Progenitor cell of endocrine pancreas (in vitro differentiated cells): ENCODE results near the gene MUC22. TPM values are rescaled to one million over a fixed set of nuclear protein-coding genes. Genes with fewer than 3 reads are reported as not detected.
"Not testable (repeated sequence)": the region's sequence is repeated elsewhere in the genome, so short reads cannot be mapped to it uniquely, and the experiment has no call there.

ENCODE experiments used
- DNase-seq: peaks from one replicate; pipeline ENCODE4 v3.0.0; 2021; ENCODE audit warnings: low spot score; ENCODE audit not compliant: unreplicated experiment
- H3K27ac Mint-ChIP-seq: 2 replicates; pipeline ENCODE4 v1.8.0; 2021; ENCODE audit warnings: mild to moderate bottlenecking, moderate library complexity, mixed read lengths
- H3K27me3 Mint-ChIP-seq: 2 replicates; pipeline ENCODE4 v1.8.0; 2021; ENCODE audit warnings: mixed read lengths
- H3K36me3 Mint-ChIP-seq: 2 replicates; pipeline ENCODE4 v1.8.0; 2022; ENCODE audit warnings: mixed read lengths; ENCODE audit not compliant: insufficient read depth
- H3K4me1 Mint-ChIP-seq: 2 replicates; pipeline ENCODE4 v1.8.0; 2021; ENCODE audit warnings: low read depth, mixed read lengths
- H3K4me3 Mint-ChIP-seq: 2 replicates; pipeline ENCODE4 v1.8.0; 2021; ENCODE audit warnings: low read depth, mild to moderate bottlenecking, moderate library complexity, mixed read lengths
- H3K9me3 Mint-ChIP-seq: 2 replicates; pipeline ENCODE4 v1.8.0; 2021; ENCODE audit warnings: low read depth, mixed read lengths
- total RNA-seq: library from RNA; stranded (reverse); gene quantifications from 2 replicates; pipeline ENCODE4 v1.2.1, GENCODE V29; 2021
- TF ChIP-seq, protein P1 (sequence below): fragments of 200-600 bp; sonication (generic); IDR thresholded peaks from one replicate; pipeline ENCODE4 v1.5.0; 2021; ENCODE audit warnings: antibody characterized with exemption, mild to moderate bottlenecking; ENCODE audit not compliant: unreplicated experiment

Gene MUC22
- total RNA-seq, 1 donor from 2014 or later, result not detected

DNA sequence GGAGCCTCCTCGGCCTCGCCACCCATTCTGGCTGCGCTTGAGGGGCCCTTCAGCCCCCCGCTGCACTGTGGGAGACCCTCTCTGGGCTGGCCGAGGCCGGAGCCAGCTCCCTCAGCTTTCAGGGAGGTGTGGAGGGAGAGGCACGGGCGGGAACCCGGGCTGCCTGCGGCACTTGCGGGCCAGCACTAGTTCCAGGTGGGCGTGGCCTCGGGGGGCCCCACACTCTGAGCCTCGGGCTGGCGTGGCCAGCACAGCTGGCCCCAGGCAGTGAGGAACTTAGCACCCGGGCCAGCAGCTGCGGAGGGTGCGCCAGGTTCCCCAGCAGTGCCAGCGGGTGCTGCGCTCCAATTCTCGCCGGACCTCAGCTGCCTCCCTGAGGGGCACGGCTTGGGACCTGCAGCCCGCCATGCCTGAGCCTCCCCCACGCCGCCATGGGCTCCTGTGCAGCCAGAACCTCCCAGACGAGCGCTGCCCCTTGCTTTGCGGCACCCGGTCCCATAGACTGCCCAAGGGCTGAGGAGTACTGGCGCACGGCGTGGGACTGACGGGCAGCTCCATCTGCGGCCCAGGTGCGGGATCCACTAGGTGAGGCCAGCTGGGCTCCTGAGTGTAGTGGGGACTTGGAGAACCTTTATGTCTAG is 6.5 kb downstream of the MUC22 start:
- peaks cover 21% of the 10 kb centered on the region for H3K27me3 Mint-ChIP-seq
- peaks cover 13% of the 10 kb centered on the region for H3K9me3 Mint-ChIP-seq
- no peak overlapping the region for H3K27ac Mint-ChIP-seq
- TF ChIP-seq, protein P1, sequence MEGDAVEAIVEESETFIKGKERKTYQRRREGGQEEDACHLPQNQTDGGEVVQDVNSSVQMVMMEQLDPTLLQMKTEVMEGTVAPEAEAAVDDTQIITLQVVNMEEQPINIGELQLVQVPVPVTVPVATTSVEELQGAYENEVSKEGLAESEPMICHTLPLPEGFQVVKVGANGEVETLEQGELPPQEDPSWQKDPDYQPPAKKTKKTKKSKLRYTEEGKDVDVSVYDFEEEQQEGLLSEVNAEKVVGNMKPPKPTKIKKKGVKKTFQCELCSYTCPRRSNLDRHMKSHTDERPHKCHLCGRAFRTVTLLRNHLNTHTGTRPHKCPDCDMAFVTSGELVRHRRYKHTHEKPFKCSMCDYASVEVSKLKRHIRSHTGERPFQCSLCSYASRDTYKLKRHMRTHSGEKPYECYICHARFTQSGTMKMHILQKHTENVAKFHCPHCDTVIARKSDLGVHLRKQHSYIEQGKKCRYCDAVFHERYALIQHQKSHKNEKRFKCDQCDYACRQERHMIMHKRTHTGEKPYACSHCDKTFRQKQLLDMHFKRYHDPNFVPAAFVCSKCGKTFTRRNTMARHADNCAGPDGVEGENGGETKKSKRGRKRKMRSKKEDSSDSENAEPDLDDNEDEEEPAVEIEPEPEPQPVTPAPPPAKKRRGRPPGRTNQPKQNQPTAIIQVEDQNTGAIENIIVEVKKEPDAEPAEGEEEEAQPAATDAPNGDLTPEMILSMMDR, result no peak
- H3K36me3 Mint-ChIP-seq, result no peaks in the 10 kb centered on the region
- H3K4me3 Mint-ChIP-seq, result no peak overlapping the region
- DNase-seq, result no peak
- H3K4me1 Mint-ChIP-seq, result peaks cover 2% of the 10 kb centered on the region

DNA sequence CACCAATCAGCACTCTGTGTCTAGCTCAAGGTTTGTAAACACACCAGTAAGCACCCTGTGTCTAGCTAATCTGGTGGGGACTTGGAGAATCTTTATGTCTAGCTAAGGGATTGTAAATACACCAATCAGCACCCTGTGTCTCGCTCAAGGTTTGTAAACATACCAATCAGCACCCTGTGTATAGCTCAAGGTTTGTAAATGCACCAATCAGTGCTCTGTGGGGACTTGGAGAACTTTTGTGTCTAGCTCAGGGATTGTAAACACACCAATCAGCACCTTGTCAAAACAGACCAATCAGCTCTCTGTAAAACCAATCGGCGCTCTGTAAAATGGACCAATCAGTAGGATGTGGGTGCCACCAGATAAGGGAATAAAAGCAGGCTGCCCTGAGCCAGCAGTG is 7.2 kb downstream of the MUC22 start:
- not testable (repeated sequence) for H3K4me3 Mint-ChIP-seq

DNA sequence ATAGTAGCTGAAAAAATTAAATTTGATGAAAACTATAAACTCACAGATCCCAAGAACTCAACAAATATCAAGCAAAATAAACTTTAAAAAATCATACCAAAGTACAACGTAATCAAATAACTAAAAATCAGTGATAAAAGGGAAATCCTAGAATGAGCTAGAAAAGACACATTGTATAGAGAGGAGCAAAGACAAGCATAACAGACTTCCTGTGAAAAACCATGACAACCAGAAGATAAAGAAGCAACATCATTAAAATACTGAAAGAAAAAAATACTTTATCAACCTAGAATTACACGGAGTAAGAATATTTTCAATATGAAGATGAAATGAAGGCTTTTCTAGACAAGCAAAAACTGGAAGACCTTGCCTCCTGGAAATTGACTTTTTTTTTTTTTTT is 9.8 kb downstream of the MUC22 start:
- Mint-ChIP-seq H3K9me3 (peaks cover 13% of the 10 kb centered on the region), H3K36me3 (no peaks in the 10 kb centered on the region), H3K4me1 (peaks cover 2% of the 10 kb centered on the region), H3K27me3 (peaks cover 22% of the 10 kb centered on the region), H3K27ac (no peak overlapping the region), H3K4me3 (peak overlapping the region; percentile 42)
- no peak for DNase-seq
- TF ChIP-seq, protein P1, result no peak

More for the DNA sequence above, 7.2 kb downstream of the MUC22 start:
- H3K27ac Mint-ChIP-seq, DNase-seq, H3K4me1 Mint-ChIP-seq, H3K36me3 Mint-ChIP-seq: not testable (repeated sequence)
- H3K9me3 Mint-ChIP-seq, result peaks cover 13% of the 10 kb centered on the region
- H3K27me3 Mint-ChIP-seq, result peaks cover 18% of the 10 kb centered on the region

DNA sequence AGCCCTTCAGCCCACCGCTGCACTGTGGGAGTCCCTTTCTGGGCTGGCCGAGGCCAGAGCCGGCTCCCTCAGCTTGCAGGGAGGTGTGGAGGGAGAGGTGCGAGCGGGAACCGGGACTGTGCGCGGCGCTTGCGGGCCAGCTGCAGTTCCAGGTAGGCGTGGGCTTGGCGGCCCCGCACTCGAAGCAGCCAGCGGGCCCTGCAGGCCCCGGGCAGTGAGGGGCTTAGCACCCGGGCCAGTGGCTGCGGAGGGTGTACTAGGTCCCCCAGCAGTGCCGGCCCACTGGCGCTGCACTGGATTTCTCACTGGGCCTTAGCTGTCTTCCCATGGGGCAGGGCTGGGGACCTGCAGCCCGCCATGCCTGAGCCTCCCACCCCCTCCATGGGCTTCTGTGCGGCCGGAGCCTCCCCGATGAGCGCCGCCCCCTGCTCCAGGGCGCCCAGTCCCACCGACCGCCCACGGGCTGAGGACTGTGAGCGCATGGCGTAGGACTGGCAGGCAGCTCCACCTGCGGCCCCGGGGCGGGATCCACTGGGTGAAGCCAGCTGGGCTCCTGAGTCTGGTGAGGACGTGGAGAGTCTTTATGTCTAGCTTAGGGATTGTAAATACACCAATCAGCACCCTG is 10.5 kb downstream of the MUC22 start:
- H3K36me3 Mint-ChIP-seq, H3K4me1 Mint-ChIP-seq, H3K27ac Mint-ChIP-seq, DNase-seq: not testable (repeated sequence)
- peak overlapping the region; percentile 42 for H3K4me3 Mint-ChIP-seq
- H3K27me3 Mint-ChIP-seq, result peaks cover 22% of the 10 kb centered on the region
- peaks cover 11% of the 10 kb centered on the region for H3K9me3 Mint-ChIP-seq

DNA sequence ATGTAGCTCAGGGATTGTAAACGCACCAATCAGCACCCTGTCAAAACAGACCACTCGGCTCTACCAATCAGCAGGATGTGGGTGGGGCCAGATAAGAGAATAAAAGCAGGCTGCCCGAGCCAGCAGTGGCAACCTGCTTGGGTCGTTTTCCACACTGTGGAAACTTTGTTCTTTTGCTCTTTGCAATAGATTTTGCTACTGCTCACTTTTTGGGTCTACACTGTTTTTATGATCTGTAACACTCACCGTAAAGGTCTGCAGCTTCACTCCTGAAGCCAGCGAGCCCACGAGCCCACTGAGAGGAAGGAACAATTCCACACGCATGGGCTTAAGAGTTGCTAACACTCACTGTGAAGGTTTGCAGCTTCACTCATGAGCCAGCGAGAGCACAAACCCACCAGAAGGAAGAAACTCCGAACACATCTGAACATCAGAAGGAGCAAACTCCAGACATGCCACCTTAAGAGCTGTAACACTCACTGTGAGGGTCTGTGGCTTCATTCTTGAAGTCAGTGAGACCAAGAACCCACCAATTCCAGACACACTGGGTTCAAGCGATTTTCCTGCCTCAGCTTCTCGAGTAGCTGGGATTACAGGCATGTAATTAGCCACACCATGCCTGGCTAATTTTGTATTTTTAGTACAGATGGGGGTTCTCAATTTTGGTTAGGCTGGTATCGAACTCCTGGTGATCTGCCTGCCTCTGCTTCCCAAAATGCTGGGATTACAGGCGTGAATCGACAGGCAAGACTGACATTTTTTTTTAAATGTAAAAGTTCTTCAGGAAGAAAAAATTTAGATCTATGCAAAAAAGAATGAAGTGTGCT is 11.6 kb downstream of the MUC22 start:
- not testable (repeated sequence) for H3K9me3 Mint-ChIP-seq, H3K4me1 Mint-ChIP-seq, DNase-seq, H3K36me3 Mint-ChIP-seq, H3K4me3 Mint-ChIP-seq
- Mint-ChIP-seq H3K27me3 (peaks cover 22% of the 10 kb centered on the region), H3K27ac (peak overlapping the region; percentile 46)

DNA sequence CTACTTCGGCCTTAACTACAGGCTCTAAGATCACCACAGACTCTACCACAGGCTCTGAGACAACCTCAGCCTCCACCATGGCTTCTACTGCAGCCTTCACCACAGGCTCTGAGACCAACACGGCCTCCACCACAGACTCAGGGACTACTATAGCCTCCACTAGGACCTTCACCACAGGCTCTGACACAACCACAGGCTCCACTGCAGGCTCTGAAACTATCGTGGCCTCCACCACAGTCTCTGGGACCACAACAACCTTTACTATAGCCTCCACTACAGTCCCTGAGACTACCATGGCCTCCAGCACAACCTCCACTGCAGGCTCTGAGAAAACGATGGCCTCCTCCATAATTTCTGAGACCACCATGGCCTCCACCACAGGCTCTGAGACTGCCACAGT is 15.3 kb downstream of the MUC22 start:
- Mint-ChIP-seq H3K9me3 (no peaks in the 10 kb centered on the region), H3K4me3 (no peak overlapping the region), H3K36me3 (no peaks in the 10 kb centered on the region), H3K27me3 (peaks cover 12% of the 10 kb centered on the region), H3K4me1 (no peaks in the 10 kb centered on the region), H3K27ac (no peak overlapping the region)
- no peak for DNase-seq
- TF ChIP-seq, protein P1, result no peak
